WTC11 (cell line): ENCODE measurements around the gene NOS3.

ENCODE experiments used
- ZNF138 ChIP-seq: sonication (generic); formaldehyde crosslinking; conservative IDR thresholded peaks from 2 replicates; pipeline ENCODE4 v1.8.1; 2022; ENCODE audit warnings: mild to moderate bottlenecking, moderate library complexity, missing genetic modification reagents
- ZNF232 ChIP-seq: sonication (generic); formaldehyde crosslinking; IDR thresholded peaks from 2 replicates; pipeline ENCODE4 v1.8.0; 2022; ENCODE audit warnings: mild to moderate bottlenecking, missing genetic modification reagents
- ZNF317 ChIP-seq: sonication (generic); formaldehyde crosslinking; IDR thresholded peaks from 2 replicates; pipeline ENCODE4 v1.8.1; 2023; ENCODE audit warnings: low read depth, mild to moderate bottlenecking, moderate library complexity, missing genetic modification reagents, borderline replicate concordance

- TF ChIP-seq ZNF232 (CRISPR knock-in tag) (no peak), ZNF138 (no peak), ZNF317 (CRISPR knock-in tag) (no peak)
Observed at GRCh38 chr7:150986556-150986955, 4.3 kb upstream of the NOS3 start.
